Activated CD4-positive, alpha-beta memory T cell treated with anti-CD3 and anti-CD28 coated beads, Interleukin-2, amount 10 ng/mL, durations not matched to agents 7 days and 5 days (primary cell): ENCODE results near the gene FRMPD4. TPM values are rescaled to one million over a fixed set of nuclear protein-coding genes. Genes with fewer than 3 reads are reported as not detected.

Experiments used
- CTCF ChIA-PET: fragments of 350-600 bp; sonication (Branson Sonifier 250); formaldehyde crosslinking; loops from one replicate; lab custom pipeline; 2021; ENCODE audit warnings: antibody characterized with exemption, inconsistent platforms; lab: Charles Lee
- POLR2A ChIA-PET: fragments of 350-600 bp; sonication (Branson Sonifier 250); formaldehyde crosslinking; loops from one replicate; lab custom pipeline; 2021; ENCODE audit warnings: antibody characterized with exemption; lab: Charles Lee
- DNase-seq: peaks from one replicate; pipeline ENCODE4 v3.0.0-alpha.2; 2020
- H3K27ac Mint-ChIP-seq: one replicate; pipeline ENCODE4 v1.8.0; 2021; ENCODE audit warnings: mild to moderate bottlenecking, mixed read lengths
- H3K27me3 Mint-ChIP-seq: one replicate; pipeline ENCODE4 v1.8.0; 2021; ENCODE audit warnings: mixed read lengths
- H3K36me3 Mint-ChIP-seq: one replicate; pipeline ENCODE4 v1.8.0; 2021; ENCODE audit warnings: low read depth, mixed read lengths
- H3K4me1 Mint-ChIP-seq: one replicate; pipeline ENCODE4 v1.8.0; 2021; ENCODE audit warnings: mixed read lengths
- H3K4me3 Mint-ChIP-seq: one replicate; pipeline ENCODE4 v1.8.0; 2021; ENCODE audit warnings: mild to moderate bottlenecking, mixed read lengths
- H3K9me3 Mint-ChIP-seq: one replicate; pipeline ENCODE4 v1.8.0; 2021; ENCODE audit warnings: mixed read lengths
- total RNA-seq, 2 experiments: library from RNA; stranded (reverse); gene quantifications; one replicate each; pipeline ENCODE4 v1.2.3, GENCODE V29; 2021

FRMPD4 gene
- total RNA-seq, 2 experiments from 2014 or later: not detected

DNA sequence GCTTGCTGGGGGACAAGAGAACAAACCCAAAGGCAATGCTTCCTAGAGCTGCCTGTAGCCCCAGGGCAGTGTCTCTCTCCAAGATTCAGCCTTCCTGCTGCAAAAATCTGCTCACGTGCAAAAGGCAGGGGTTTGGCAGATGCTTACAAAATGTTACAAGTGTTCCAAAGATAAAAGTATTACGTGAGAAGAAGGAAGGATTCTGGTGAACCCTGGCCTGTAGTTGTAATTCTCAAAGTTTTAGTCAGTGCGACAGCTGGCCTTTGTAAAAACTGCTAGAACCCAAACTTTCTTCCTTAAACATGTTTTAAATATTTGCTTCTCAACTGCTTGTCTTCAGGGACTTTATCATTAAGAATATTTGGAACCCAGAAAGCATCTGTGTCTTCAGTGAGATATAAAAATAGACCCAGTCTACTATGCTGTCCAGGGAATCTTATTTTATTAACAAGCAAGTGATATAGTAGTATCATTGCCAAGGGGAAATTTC lies 232.3 kb downstream of the FRMPD4 start:
- POLR2A ChIA-PET: no interaction called here

DNA sequence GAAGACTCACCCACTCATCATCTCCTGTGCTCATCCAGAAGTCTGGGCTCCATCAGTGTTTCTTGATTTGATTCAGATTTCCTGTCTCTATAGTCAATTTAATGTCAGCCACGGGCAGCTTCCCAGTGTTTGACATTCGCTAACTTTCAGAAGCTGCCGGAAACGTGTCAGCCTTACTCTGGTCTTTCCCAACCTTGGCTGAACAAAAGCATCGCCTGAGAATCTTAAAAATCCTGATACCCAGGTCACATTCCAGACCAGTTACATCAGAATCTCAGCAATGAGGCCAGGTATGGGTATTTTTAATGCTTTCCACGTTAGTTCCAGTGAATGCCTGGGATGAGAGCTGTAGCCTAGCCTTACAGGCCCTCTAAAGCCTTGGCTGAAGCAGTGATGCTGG lies 233.8 kb downstream of the FRMPD4 start:
- ChIA-PET POLR2A (no interaction called here), CTCF (no interaction called here)
- Mint-ChIP-seq H3K27ac (no peak overlapping the region), H3K36me3 (no peaks in the 10 kb centered on the region), H3K27me3 (no peaks in the 10 kb centered on the region), H3K4me3 (no peak overlapping the region), H3K4me1 (no peaks in the 10 kb centered on the region), H3K9me3 (no peaks in the 10 kb centered on the region)
- no peak for DNase-seq

More for the DNA sequence above, 232.3 kb downstream of the FRMPD4 start:
- Mint-ChIP-seq H3K27me3 (no peaks in the 10 kb centered on the region), H3K4me1 (no peaks in the 10 kb centered on the region), H3K27ac (no peak overlapping the region), H3K9me3 (no peaks in the 10 kb centered on the region), H3K4me3 (no peak overlapping the region), H3K36me3 (no peaks in the 10 kb centered on the region)
- no peak for DNase-seq
- CTCF ChIA-PET: no interaction called here

- H3K36me3 Mint-ChIP-seq: no peaks in the 10 kb centered on the region
- POLR2A ChIA-PET: no interaction called here
- no peak overlapping the region for H3K27ac Mint-ChIP-seq
- H3K4me1 Mint-ChIP-seq: no peaks in the 10 kb centered on the region
- no peak for DNase-seq
- H3K9me3 Mint-ChIP-seq: no peaks in the 10 kb centered on the region
- CTCF ChIA-PET: no interaction called here
- no peak overlapping the region for H3K4me3 Mint-ChIP-seq
- no peaks in the 10 kb centered on the region for H3K27me3 Mint-ChIP-seq
Observed at GRCh38 chrX:12374286-12374685, 236.0 kb downstream of the FRMPD4 start.

GRCh38 chrX:12378253-12378652 lies 240.0 kb downstream of the FRMPD4 start:
- ChIA-PET CTCF (no interaction called here), POLR2A (no interaction called here)
- H3K9me3 Mint-ChIP-seq: no peaks in the 10 kb centered on the region
- H3K27me3 Mint-ChIP-seq: no peaks in the 10 kb centered on the region
- no peak overlapping the region for H3K4me3 Mint-ChIP-seq
- DNase-seq: no peak
- no peak overlapping the region for H3K27ac Mint-ChIP-seq
- H3K36me3 Mint-ChIP-seq: no peaks in the 10 kb centered on the region
- H3K4me1 Mint-ChIP-seq: no peaks in the 10 kb centered on the region

DNA sequence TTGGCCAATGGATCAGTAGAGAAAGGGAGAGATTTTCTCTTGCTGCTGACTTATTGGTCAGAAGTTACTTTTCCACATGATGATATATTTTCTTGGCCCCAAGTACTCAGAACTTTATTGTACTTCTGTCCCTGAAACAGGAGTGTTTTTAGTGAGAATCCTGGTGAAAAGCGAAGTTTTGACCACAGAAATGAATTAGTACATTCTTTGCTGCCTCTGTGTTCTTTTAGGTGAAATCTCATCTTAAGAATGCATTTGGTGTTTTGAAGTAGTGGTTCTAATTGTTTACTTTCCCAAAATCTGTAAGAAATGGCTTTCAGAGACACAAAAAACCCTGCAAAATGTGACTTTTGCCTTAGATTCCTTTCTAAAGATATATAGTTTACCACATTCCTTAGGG lies 240.4 kb downstream of the FRMPD4 start:
- no peak overlapping the region for H3K4me3 Mint-ChIP-seq
- CTCF ChIA-PET: no interaction called here
- no peaks in the 10 kb centered on the region for H3K36me3 Mint-ChIP-seq
- no peaks in the 10 kb centered on the region for H3K27me3 Mint-ChIP-seq
- no peaks in the 10 kb centered on the region for H3K4me1 Mint-ChIP-seq
- DNase-seq: no peak
- H3K27ac Mint-ChIP-seq: no peak overlapping the region
- POLR2A ChIA-PET: no interaction called here
- no peaks in the 10 kb centered on the region for H3K9me3 Mint-ChIP-seq

GRCh38 chrX:12379671-12380070 lies 241.4 kb downstream of the FRMPD4 start:
- no peaks in the 10 kb centered on the region for H3K27me3 Mint-ChIP-seq
- H3K4me1 Mint-ChIP-seq: no peaks in the 10 kb centered on the region
- no peak overlapping the region for H3K27ac Mint-ChIP-seq
- no peak overlapping the region for H3K4me3 Mint-ChIP-seq
- no peak for DNase-seq
- H3K9me3 Mint-ChIP-seq: no peaks in the 10 kb centered on the region
- CTCF ChIA-PET: no interaction called here
- H3K36me3 Mint-ChIP-seq: no peaks in the 10 kb centered on the region
- POLR2A ChIA-PET: no interaction called here

DNA sequence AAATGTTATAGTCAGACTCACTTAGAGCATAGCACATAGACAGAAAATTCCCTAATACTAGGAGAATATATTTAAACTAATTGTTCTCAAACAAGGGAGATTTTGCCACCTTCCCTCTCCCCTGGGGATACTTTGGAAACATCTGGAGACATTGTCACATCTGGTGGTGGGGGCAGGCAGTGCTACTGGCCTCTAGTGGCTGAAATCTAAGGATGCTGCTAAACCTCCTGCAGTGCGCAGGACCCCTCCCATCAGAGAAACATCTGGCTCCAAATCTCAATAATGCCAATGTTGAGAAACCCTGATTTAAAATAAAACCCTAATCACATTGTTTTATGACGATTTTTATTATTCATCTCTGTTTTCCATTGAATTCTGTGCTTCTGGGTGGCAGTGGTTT lies 244.9 kb downstream of the FRMPD4 start:
- POLR2A ChIA-PET: no interaction called here
- Mint-ChIP-seq H3K4me1 (no peaks in the 10 kb centered on the region), H3K27me3 (no peaks in the 10 kb centered on the region), H3K27ac (no peak overlapping the region), H3K9me3 (no peaks in the 10 kb centered on the region), H3K36me3 (no peaks in the 10 kb centered on the region), H3K4me3 (no peak overlapping the region)
- DNase-seq: no peak
- CTCF ChIA-PET: no interaction called here

DNA sequence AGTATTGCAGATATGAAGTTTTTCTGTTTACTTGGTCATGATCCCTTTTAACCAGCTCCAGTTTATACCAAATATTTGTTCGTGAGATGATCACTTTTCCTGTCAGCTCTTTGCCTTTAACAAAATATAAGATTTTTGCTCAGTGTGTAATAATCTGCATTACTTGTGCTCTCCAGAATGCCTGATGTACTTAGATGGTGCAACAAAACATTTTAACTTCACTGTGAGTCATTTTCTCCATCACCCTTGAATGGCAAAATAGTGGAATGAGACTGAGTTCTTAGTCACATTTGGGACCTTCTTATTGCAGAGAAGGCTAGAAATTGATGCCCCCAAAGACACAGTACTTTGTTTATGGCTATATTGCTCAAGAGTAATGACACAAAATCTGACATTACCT lies 252.0 kb downstream of the FRMPD4 start:
- ChIA-PET CTCF (no interaction called here), POLR2A (no interaction called here)
- no peaks in the 10 kb centered on the region for H3K9me3 Mint-ChIP-seq
- H3K27ac Mint-ChIP-seq: no peak overlapping the region
- no peaks in the 10 kb centered on the region for H3K4me1 Mint-ChIP-seq
- no peaks in the 10 kb centered on the region for H3K36me3 Mint-ChIP-seq
- no peak overlapping the region for H3K4me3 Mint-ChIP-seq
- DNase-seq: no peak
- no peaks in the 10 kb centered on the region for H3K27me3 Mint-ChIP-seq

GRCh38 chrX:12396584-12396983 lies 258.3 kb downstream of the FRMPD4 start:
- Mint-ChIP-seq H3K4me3 (no peak overlapping the region), H3K9me3 (no peaks in the 10 kb centered on the region), H3K36me3 (no peaks in the 10 kb centered on the region), H3K27me3 (no peaks in the 10 kb centered on the region), H3K27ac (no peak overlapping the region), H3K4me1 (no peaks in the 10 kb centered on the region)
- ChIA-PET POLR2A (no interaction called here), CTCF (no interaction called here)
- no peak for DNase-seq

DNA sequence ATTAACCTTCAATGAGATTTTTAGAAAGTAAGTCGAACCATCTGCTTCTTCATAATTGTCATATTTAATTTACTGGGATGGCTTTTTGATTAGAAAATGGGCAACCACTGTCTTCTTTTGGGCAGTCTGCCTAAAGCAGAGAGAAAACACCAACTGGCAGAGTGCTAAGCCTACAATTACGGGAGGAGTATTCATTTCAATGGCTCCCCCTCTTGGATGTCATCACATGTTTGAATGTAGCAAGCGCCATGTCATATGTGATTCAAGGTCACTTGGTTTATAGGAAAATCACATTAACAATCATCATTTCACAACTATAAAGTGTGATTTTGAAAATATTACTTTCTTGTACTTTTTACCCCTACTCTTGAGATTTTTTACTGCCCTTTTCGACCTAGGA lies 261.9 kb downstream of the FRMPD4 start:
- Mint-ChIP-seq H3K27ac (no peak overlapping the region), H3K4me3 (no peak overlapping the region), H3K27me3 (no peaks in the 10 kb centered on the region), H3K36me3 (no peaks in the 10 kb centered on the region), H3K9me3 (no peaks in the 10 kb centered on the region), H3K4me1 (no peaks in the 10 kb centered on the region)
- DNase-seq: no peak
- POLR2A ChIA-PET: no interaction called here
- CTCF ChIA-PET: no interaction called here

GRCh38 chrX:12401252-12401651 lies 263.0 kb downstream of the FRMPD4 start:
- Mint-ChIP-seq H3K4me1 (no peaks in the 10 kb centered on the region), H3K27me3 (no peaks in the 10 kb centered on the region), H3K9me3 (no peaks in the 10 kb centered on the region), H3K4me3 (no peak overlapping the region), H3K27ac (no peak overlapping the region), H3K36me3 (no peaks in the 10 kb centered on the region)
- ChIA-PET CTCF (no interaction called here), POLR2A (no interaction called here)
- no peak for DNase-seq

DNA sequence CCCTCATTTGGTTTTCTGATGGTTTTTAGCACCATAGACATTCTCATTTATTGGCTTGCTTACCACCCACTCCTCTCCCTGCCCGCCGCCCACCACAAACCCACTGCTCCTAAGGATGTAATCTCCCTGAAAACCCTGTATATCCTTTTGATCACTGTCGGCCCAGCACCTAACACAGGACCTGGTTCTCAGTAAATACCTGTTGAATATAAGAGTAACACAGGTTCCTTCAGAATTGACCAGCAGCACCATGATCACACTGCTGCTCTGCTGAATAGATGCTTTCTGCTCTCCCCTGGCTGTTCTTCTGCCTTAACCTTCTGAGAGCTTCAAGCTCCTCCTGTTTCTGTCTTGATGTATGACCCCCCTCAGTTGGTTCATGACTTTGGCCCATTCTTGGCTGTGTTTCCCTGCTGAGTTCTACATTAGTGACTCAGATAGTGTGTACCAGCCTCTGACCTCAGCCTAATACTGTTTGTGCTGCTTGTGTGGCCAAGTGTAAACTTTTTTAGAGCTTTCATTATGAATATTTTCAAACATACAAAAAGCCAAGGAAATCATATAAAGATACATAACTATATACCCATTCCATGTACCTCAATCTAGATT lies 265.3 kb downstream of the FRMPD4 start:
- Mint-ChIP-seq H3K27me3 (no peaks in the 10 kb centered on the region), H3K36me3 (no peaks in the 10 kb centered on the region), H3K27ac (no peak overlapping the region), H3K4me3 (no peak overlapping the region), H3K9me3 (no peaks in the 10 kb centered on the region), H3K4me1 (no peaks in the 10 kb centered on the region)
- POLR2A ChIA-PET: no interaction called here
- no peak for DNase-seq
- CTCF ChIA-PET: no interaction called here

DNA sequence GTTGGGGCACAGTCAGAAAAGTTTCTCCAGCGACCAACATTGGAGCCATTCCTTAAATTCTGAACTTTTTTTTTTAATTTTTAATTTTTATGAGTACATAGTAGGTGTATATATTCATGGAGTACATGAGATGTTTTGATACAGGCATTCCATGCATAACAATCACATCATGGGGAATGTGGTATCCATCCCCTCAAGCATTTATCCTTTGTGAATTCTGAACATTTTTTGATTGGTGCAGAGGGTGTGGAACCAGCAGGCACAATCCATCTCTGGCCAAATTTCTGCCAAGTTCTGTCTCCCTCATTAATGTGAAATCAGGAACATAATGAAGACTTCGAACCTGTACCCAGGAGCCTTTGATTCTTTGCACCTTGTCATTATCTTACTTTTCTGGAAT lies 267.0 kb downstream of the FRMPD4 start:
- H3K9me3 Mint-ChIP-seq: no peaks in the 10 kb centered on the region
- no peaks in the 10 kb centered on the region for H3K4me1 Mint-ChIP-seq
- H3K27ac Mint-ChIP-seq: no peak overlapping the region
- no peak for DNase-seq
- CTCF ChIA-PET: no interaction called here
- no peaks in the 10 kb centered on the region for H3K27me3 Mint-ChIP-seq
- H3K4me3 Mint-ChIP-seq: no peak overlapping the region
- POLR2A ChIA-PET: no interaction called here
- H3K36me3 Mint-ChIP-seq: no peaks in the 10 kb centered on the region

GRCh38 chrX:12410523-12410922 lies 272.2 kb downstream of the FRMPD4 start:
- ChIA-PET CTCF (no interaction called here), POLR2A (no interaction called here)
- H3K27me3 Mint-ChIP-seq: no peaks in the 10 kb centered on the region
- no peaks in the 10 kb centered on the region for H3K36me3 Mint-ChIP-seq
- H3K4me3 Mint-ChIP-seq: no peak overlapping the region
- DNase-seq: no peak
- no peak overlapping the region for H3K27ac Mint-ChIP-seq
- H3K9me3 Mint-ChIP-seq: no peaks in the 10 kb centered on the region
- H3K4me1 Mint-ChIP-seq: no peaks in the 10 kb centered on the region
